Central memory CD4-positive, alpha-beta T cell (primary cell): ENCODE data around the gene CGGBP1.

Experiments used
- DNase-seq: peaks from one replicate; pipeline ENCODE4 v3.0.0; 2022
- total RNA-seq, 3 experiments: gene quantifications; one replicate each; lab custom pipeline; 2026; lab: John Stamatoyannopoulos, UW

Gene CGGBP1
- total RNA-seq = 116 to 306 (median 188) reads per million in 3 experiments

GRCh38 chr3:88058581-88059379, at the start of gene CGGBP1, which contains the start of gene ZNF654:
Gene CGGBP1 (minus strand): TSS chr3:88059005. CDS start chr3:88055976, 3,029 bp downstream.
Gene ZNF654 (plus strand): TSS chr3:88059255. CDS start chr3:88059320, 65 bp downstream.
- peak; percentile 99 for DNase-seq

GRCh38 chr3:88105325-88105724, 46.5 kb upstream of the CGGBP1 start:
- no peak for DNase-seq

GRCh38 chr3:88101142-88101541, 42.3 kb upstream of the CGGBP1 start:
- no peak for DNase-seq

GRCh38 chr3:88093266-88093665, 34.5 kb upstream of the CGGBP1 start:
- DNase-seq = no peak

GRCh38 chr3:88092270-88092669, 33.5 kb upstream of the CGGBP1 start:
- DNase-seq = no peak

- DNase-seq = no peak
These were observed 31.9 kb upstream of the CGGBP1 start for GRCh38 chr3:88090681-88091080.

- DNase-seq = no peak
These were observed 25.3 kb upstream of the CGGBP1 start for GRCh38 chr3:88084097-88084501.

- no peak for DNase-seq
These were observed 24.0 kb upstream of the CGGBP1 start for GRCh38 chr3:88082854-88083253.

- DNase-seq = no peak
These were observed 20.1 kb upstream of the CGGBP1 start for GRCh38 chr3:88078932-88079331.

GRCh38 chr3:88076712-88077111, 17.9 kb upstream of the CGGBP1 start:
- no peak for DNase-seq

GRCh38 chr3:88075497-88075896, 16.7 kb upstream of the CGGBP1 start:
- no peak for DNase-seq

- DNase-seq = no peak
These were observed 16.3 kb upstream of the CGGBP1 start for GRCh38 chr3:88075072-88075471.

GRCh38 chr3:88061746-88062145, 2.9 kb upstream of the CGGBP1 start:
- DNase-seq = no peak

GRCh38 chr3:88059380-88060170, 770 bp upstream of the CGGBP1 start:
- peak; percentile 3 for DNase-seq

GRCh38 chr3:88058306-88058580, 562 bp downstream of the CGGBP1 start:
- no peak for DNase-seq

GRCh38 chr3:88057630-88058305, 1.0 kb downstream of the CGGBP1 start:
- peak; percentile 13 for DNase-seq

- DNase-seq = no peak
These were observed 12.0 kb downstream of the CGGBP1 start for GRCh38 chr3:88046766-88047165.

GRCh38 chr3:88044411-88044810, 14.4 kb downstream of the CGGBP1 start:
- no peak for DNase-seq

GRCh38 chr3:88041005-88041404, 17.8 kb downstream of the CGGBP1 start:
- DNase-seq = no peak

- no peak for DNase-seq
These were observed 18.3 kb downstream of the CGGBP1 start for GRCh38 chr3:88040529-88040928.

GRCh38 chr3:88038566-88038965, 20.2 kb downstream of the CGGBP1 start:
- DNase-seq = no peak

GRCh38 chr3:88036221-88036620, 22.6 kb downstream of the CGGBP1 start:
- DNase-seq = no peak

- DNase-seq = no peak
These were observed 24.1 kb downstream of the CGGBP1 start for GRCh38 chr3:88034491-88035275.
